Smooth muscle cell (in vitro differentiated cells): ENCODE data around the gene FBRSL1. TPM values are rescaled to one million over a fixed set of nuclear protein-coding genes. Genes with fewer than 3 reads are reported as not detected.

ENCODE experiments used
- DNase-seq: peaks from one replicate; lab custom pipeline; 2025; ENCODE audit not compliant: unreplicated experiment; lab: John Stamatoyannopoulos, UW
- H2AFZ ChIP-seq: fragments of 200-600 bp; sonication (generic); 2 replicates; pipeline ENCODE4 v1.6.0; 2016; ENCODE audit warnings: antibody characterized with exemption, low read depth, mild to moderate bottlenecking
- H3F3A ChIP-seq: fragments of 200-600 bp; sonication (generic); 2 replicates; pipeline ENCODE4 v1.6.0; 2017; ENCODE audit warnings: antibody characterized with exemption, low read depth
- H3K27ac ChIP-seq: fragments of 200-600 bp; sonication (generic); 2 replicates; pipeline ENCODE4 v1.5.1; 2016; ENCODE audit warnings: low read depth, mild to moderate bottlenecking
- H3K27me3 ChIP-seq: fragments of 200-600 bp; sonication (generic); 2 replicates; pipeline ENCODE4 v1.6.1; 2016; ENCODE audit warnings: low read depth, mild to moderate bottlenecking
- H3K36me3 ChIP-seq: fragments of 200-600 bp; sonication (generic); 2 replicates; pipeline ENCODE4 v1.5.1; 2016; ENCODE audit warnings: low read depth
- H3K4me1 ChIP-seq: fragments of 200-600 bp; sonication (generic); 2 replicates; pipeline ENCODE4 v1.5.1; 2016; ENCODE audit warnings: low read depth
- H3K4me2 ChIP-seq: fragments of 200-600 bp; sonication (generic); 2 replicates; pipeline ENCODE4 v1.6.0; 2016; ENCODE audit warnings: mild to moderate bottlenecking
- H3K4me3 ChIP-seq: fragments of 200-600 bp; sonication (generic); 2 replicates; pipeline ENCODE4 v1.5.1; 2016; ENCODE audit warnings: mild to moderate bottlenecking
- H3K79me2 ChIP-seq: fragments of 200-600 bp; sonication (generic); 2 replicates; pipeline ENCODE4 v1.6.0; 2016; ENCODE audit warnings: low read depth, mild to moderate bottlenecking
- H3K9ac ChIP-seq: fragments of 200-600 bp; sonication (generic); 2 replicates; pipeline ENCODE4 v1.6.0; 2016; ENCODE audit warnings: low read depth
- H3K9me3 ChIP-seq: fragments of 200-600 bp; sonication (generic); replicated peaks from 2 replicates; pipeline ENCODE4 v1.5.1; 2016; ENCODE audit warnings: low read depth
- H4K20me1 ChIP-seq: fragments of 200-600 bp; sonication (generic); 2 replicates; pipeline ENCODE4 v1.6.0; 2016; ENCODE audit warnings: low read depth
- WGBS: methylation state at CpG from one replicate; pipeline ENCODE4 v1.1.7; 2016; ENCODE audit warnings: low lambda C conversion rate; 5-methylcytosine and 5-hydroxymethylcytosine counted together
- polyA plus RNA-seq: library from polyadenylated mRNA; unstranded; fragments of >200 nt; fragmentation: Nextera tagmentation; extraction: Ambion mirVana; gene quantifications from 2 replicates; pipeline ENCODE4 v1.2.1, GENCODE V29; 2016
- total RNA-seq: library from RNA; depleted of rRNA; stranded (reverse); fragments of >200 nt; gene quantifications from 2 replicates; pipeline ENCODE4 v1.2.3, GENCODE V29; 2014
- TF ChIP-seq, protein P1 (sequence below): fragments of 200-600 bp; sonication (generic); IDR thresholded peaks from 2 replicates; pipeline ENCODE4 v1.5.1; 2017; ENCODE audit warnings: borderline replicate concordance, mild to moderate bottlenecking, antibody characterized with exemption; ENCODE audit not compliant: insufficient read depth, poor library complexity, severe bottlenecking

Gene FBRSL1
- total and polyA plus RNA-seq, 2 experiments from 2014 or later = 7.9 to 17.6 TPM

GRCh38 chr12:132554845-132555630 lies 65.1 kb downstream of the FBRSL1 start:
- no peak for DNase-seq
- no peak overlapping the region for H2AFZ ChIP-seq
- H4K20me1 ChIP-seq = peaks cover 55% of the 10 kb centered on the region
- H3K27me3 ChIP-seq = peaks cover 9% of the 10 kb centered on the region
- H3K27ac ChIP-seq = no peak overlapping the region
- no peaks in the 10 kb centered on the region for H3F3A ChIP-seq
- no peak overlapping the region for H3K9ac ChIP-seq
- no peak overlapping the region for H3K4me2 ChIP-seq
- no peaks in the 10 kb centered on the region for H3K79me2 ChIP-seq
- H3K9me3 ChIP-seq = no peaks in the 10 kb centered on the region
- TF ChIP-seq, protein P1, sequence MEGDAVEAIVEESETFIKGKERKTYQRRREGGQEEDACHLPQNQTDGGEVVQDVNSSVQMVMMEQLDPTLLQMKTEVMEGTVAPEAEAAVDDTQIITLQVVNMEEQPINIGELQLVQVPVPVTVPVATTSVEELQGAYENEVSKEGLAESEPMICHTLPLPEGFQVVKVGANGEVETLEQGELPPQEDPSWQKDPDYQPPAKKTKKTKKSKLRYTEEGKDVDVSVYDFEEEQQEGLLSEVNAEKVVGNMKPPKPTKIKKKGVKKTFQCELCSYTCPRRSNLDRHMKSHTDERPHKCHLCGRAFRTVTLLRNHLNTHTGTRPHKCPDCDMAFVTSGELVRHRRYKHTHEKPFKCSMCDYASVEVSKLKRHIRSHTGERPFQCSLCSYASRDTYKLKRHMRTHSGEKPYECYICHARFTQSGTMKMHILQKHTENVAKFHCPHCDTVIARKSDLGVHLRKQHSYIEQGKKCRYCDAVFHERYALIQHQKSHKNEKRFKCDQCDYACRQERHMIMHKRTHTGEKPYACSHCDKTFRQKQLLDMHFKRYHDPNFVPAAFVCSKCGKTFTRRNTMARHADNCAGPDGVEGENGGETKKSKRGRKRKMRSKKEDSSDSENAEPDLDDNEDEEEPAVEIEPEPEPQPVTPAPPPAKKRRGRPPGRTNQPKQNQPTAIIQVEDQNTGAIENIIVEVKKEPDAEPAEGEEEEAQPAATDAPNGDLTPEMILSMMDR = peak; percentile 31
- no peak overlapping the region for H3K4me3 ChIP-seq
- 90% methylated on average over 47 of the region's 53 CpGs for WGBS
- no peaks in the 10 kb centered on the region for H3K36me3 ChIP-seq
- H3K4me1 ChIP-seq = peaks cover 4% of the 10 kb centered on the region

DNA sequence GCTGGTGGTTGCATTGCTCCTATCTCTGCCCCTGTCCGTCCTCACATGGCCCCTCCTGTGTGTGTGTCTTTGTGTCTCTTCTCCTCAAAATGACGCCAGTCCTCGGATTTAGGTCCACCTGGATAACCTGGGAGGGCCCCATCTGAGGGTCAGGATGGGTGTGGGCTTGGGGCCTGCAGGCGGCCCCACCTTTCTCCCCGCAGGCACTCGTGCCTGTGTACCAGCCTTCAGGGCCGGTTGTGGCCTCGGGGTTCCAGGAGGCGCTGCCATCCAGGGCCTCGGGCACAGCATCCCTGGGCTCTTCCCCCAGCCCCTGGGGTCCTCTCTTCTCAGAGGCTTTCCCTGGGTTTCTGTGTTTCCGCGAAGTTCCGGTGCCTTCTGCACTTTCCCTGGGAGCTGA lies 65.7 kb downstream of the FBRSL1 start:
- no peak overlapping the region for H3K27ac ChIP-seq
- 93% methylated on average over 13 of the region's 13 CpGs for WGBS
- no peaks in the 10 kb centered on the region for H3K79me2 ChIP-seq
- H3F3A ChIP-seq = no peaks in the 10 kb centered on the region
- H3K27me3 ChIP-seq = peaks cover 15% of the 10 kb centered on the region
- H4K20me1 ChIP-seq = peaks cover 55% of the 10 kb centered on the region
- H3K9ac ChIP-seq = no peak overlapping the region
- DNase-seq = no peak
- no peak overlapping the region for H3K4me2 ChIP-seq
- no peak overlapping the region for H3K4me3 ChIP-seq
- TF ChIP-seq, protein P1 = no peak
- H3K36me3 ChIP-seq = no peaks in the 10 kb centered on the region
- no peak overlapping the region for H2AFZ ChIP-seq
- H3K4me1 ChIP-seq = peaks cover 4% of the 10 kb centered on the region
- H3K9me3 ChIP-seq = no peaks in the 10 kb centered on the region

DNA sequence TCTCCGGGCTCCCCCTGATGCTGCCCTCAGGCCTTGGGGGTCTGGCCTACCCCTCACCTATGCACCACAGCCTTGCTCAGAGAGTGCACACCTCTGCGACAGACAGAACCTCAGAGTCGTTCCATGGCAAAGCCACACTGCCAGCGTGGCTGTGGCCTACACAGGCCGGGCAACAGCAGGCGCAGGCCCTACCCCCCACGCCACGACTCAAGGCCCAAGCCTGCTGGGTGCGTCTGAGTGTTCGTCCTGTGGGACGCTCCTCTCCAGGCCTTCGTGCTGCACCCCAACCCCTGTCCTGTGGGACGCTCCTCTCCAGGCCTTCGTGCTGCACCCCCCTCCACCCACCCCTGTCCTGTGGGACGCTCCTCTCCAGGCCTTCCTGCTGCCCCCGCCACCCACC lies 66.3 kb downstream of the FBRSL1 start:
- Histone ChIP-seq H3K27ac (no peak overlapping the region), H3K4me2 (no peak overlapping the region), H3K9ac (no peak overlapping the region), H3K36me3 (no peaks in the 10 kb centered on the region), H2AFZ (no peak overlapping the region), H3K4me1 (peaks cover 4% of the 10 kb centered on the region), H3F3A (no peaks in the 10 kb centered on the region), H3K79me2 (no peaks in the 10 kb centered on the region), H3K27me3 (peaks cover 15% of the 10 kb centered on the region), H3K4me3 (no peak overlapping the region), H3K9me3 (no peaks in the 10 kb centered on the region), H4K20me1 (peaks cover 55% of the 10 kb centered on the region)
- WGBS = 96% methylated on average over 13 of the region's 16 CpGs
- TF ChIP-seq, protein P1 = no peak
- no peak for DNase-seq

GRCh38 chr12:132556801-132557200 lies 66.8 kb downstream of the FBRSL1 start:
- H2AFZ ChIP-seq = no peak overlapping the region
- H4K20me1 ChIP-seq = peaks cover 55% of the 10 kb centered on the region
- DNase-seq = no peak
- H3K36me3 ChIP-seq = no peaks in the 10 kb centered on the region
- TF ChIP-seq, protein P1 = no peak
- no peaks in the 10 kb centered on the region for H3K79me2 ChIP-seq
- H3K9me3 ChIP-seq = no peaks in the 10 kb centered on the region
- H3K4me3 ChIP-seq = no peak overlapping the region
- H3F3A ChIP-seq = no peaks in the 10 kb centered on the region
- no peak overlapping the region for H3K27ac ChIP-seq
- H3K27me3 ChIP-seq = peaks cover 15% of the 10 kb centered on the region
- no peak overlapping the region for H3K4me2 ChIP-seq
- no peak overlapping the region for H3K9ac ChIP-seq
- 98% methylated on average over 16 of the region's 17 CpGs for WGBS
- peaks cover 4% of the 10 kb centered on the region for H3K4me1 ChIP-seq
